GM12864 (cell line): Measurements from ENCODE around the gene CZIB.

ENCODE experiments used
- DNase-seq: peaks from one replicate; pipeline ENCODE4 v3.0.0-alpha.2; 2011; ENCODE audit warnings: low read depth
- H3K4me3 ChIP-seq: 2 replicates; pipeline ENCODE4 v1.5.1; 2011; ENCODE audit warnings: mild to moderate bottlenecking, low read depth, low read length, control low read depth
- TF ChIP-seq, protein P1 (sequence below): IDR thresholded peaks from 2 replicates; pipeline ENCODE4 v1.5.1; 2011; ENCODE audit warnings: low read depth, mild to moderate bottlenecking, moderate library complexity, low read length, control low read depth, inconsistent platforms; ENCODE audit errors: missing control alignments

The CZIB gene

DNA sequence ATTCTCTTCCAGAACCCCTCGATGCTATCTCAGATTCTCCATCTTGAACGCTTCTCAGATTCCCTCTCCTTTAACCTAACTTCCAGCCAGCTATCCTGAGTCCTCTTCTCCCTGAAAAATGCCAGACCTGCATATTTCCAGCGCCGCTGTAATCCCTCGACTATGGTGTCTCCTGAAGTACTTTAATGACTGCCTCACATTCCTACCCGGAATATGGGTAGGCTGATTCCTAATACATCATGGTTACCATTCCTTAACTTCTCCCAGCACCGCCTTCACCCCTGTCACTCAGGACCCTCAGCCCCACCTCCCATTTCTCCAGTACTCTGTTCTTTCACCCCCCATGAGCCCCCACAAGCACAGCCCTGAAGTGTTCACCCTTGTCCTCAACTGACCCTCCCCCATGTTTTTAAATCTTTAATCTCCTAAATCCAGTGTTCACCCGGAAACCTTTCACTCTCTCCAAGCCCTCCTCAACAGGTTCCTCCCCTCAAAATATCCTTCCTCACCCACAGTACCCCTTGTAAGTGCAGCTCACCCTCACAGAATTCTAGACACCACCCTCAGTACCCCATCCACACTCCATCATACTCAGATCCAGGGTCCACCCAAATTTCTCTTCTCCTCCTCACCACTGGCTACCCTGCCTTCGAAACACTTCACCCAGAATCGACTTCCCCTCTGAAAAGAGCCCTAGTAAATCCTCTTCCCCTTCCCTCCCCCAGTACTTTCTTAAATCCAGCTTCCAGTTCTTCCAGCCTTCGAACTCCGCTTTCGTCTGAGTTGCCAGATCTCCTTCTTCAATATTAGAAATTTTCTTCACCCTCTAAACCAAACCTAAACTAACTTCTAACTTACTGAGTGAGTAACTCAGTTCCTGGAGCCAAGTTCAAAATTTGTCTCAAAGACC is 22.9 kb downstream of the CZIB start:
- DNase-seq = no peak
- TF ChIP-seq, protein P1, sequence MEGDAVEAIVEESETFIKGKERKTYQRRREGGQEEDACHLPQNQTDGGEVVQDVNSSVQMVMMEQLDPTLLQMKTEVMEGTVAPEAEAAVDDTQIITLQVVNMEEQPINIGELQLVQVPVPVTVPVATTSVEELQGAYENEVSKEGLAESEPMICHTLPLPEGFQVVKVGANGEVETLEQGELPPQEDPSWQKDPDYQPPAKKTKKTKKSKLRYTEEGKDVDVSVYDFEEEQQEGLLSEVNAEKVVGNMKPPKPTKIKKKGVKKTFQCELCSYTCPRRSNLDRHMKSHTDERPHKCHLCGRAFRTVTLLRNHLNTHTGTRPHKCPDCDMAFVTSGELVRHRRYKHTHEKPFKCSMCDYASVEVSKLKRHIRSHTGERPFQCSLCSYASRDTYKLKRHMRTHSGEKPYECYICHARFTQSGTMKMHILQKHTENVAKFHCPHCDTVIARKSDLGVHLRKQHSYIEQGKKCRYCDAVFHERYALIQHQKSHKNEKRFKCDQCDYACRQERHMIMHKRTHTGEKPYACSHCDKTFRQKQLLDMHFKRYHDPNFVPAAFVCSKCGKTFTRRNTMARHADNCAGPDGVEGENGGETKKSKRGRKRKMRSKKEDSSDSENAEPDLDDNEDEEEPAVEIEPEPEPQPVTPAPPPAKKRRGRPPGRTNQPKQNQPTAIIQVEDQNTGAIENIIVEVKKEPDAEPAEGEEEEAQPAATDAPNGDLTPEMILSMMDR = no peak
- H3K4me3 ChIP-seq = peak overlapping the region; percentile 85

- TF ChIP-seq, protein P1 = no peak
- peak; percentile 69 for DNase-seq
- H3K4me3 ChIP-seq = peak within 1 kb of the TSS; percentile 85
Measured at GRCh38 chr1:53196485-53197290, 23.7 kb downstream of the CZIB start, which contains the start of gene CPT2. TSS of gene CPT2 (plus strand) at chr1:53196824. CDS start at chr1:53196944, 120 bp downstream.

- TF ChIP-seq, protein P1 = no peak
- DNase-seq = no peak
- peak overlapping the region; percentile 85; the same call in 1 of the 2 replicates for H3K4me3 ChIP-seq
Measured at GRCh38 chr1:53196017-53196484, 24.4 kb downstream of the CZIB start.

DNA sequence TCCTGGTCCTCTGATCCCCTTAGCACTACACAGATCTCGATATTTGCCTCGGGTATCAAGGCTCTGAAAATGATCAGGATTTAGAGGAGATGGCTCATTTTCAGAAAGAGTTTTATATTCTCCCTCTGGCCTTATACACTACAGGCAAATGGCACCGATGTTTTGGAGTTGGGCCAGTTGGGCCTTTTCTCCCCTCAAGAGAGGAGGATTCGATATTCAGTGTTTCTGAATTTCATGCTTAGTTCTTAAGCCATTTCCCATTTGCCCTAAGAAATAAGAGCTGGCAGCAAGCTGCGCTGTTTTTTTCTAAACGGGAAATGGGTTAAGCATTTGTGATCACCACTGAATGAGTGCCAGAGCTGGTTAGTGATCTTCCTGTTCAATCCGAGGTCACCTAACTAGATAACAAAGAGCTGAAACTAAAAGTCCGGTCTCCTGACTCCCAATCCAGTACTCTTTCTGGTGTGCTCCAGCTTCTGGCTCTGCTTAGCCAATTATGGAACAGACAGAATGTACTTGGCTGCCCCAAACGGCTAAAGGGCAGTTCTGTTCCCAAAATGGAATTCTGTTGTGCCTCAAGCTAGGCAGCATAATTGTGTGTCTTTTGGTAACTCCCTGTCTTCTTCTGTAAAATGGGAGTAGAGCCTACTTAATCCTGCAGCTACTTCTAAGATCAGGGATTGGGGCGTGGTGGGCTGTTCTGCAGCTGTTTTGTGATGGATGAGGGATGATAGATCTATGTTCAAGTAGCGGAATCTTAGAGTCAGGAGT is 25.0 kb downstream of the CZIB start:
- no peak overlapping the region for H3K4me3 ChIP-seq
- TF ChIP-seq, protein P1 = no peak
- DNase-seq = no peak

DNA sequence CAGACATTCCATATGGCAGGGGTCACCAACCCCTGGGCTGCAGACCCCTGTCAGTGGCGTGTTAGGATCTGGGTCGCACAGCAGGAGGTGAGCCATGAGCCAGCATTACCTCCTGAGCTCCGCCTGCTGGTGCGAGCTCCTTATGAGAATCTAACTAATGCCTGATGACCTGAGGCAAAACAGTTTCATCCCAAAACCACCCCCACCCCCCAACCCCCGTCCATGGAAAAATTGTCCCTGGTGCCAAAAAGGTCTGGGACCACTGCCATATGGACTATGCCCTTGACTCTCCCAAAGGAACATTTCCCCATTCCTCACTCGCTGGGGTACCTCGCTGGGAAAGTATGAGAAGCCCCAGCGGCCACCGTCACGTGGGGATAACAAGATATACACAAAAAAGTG is 30.2 kb downstream of the CZIB start:
- no peak for DNase-seq
- H3K4me3 ChIP-seq = no peak overlapping the region
- TF ChIP-seq, protein P1 = no peak

GRCh38 chr1:53189061-53189460 is 31.4 kb downstream of the CZIB start:
- no peak for DNase-seq
- TF ChIP-seq, protein P1 = no peak
- no peak overlapping the region for H3K4me3 ChIP-seq
